Gastroesophageal sphincter (tissue), 4 donors: ENCODE data around the gene RASSF6. TPM values are rescaled to one million over a fixed set of nuclear protein-coding genes. Genes with fewer than 3 reads are reported as not detected.
A peak's percentile ranks its signal among the peaks of the same experiment; 100 is the strongest.
"Not testable (repeated sequence)": the region's sequence is repeated elsewhere in the genome, so short reads cannot be mapped to it uniquely, and the experiment has no call there.

Experiments
- ATAC-seq: fragments of 150-250 bp; one replicate; pipeline ENCODE4 v1.9.1; 2016; ENCODE audit warnings: mild to moderate bottlenecking, moderate library complexity
- H3K27ac ChIP-seq, 4 donors: fragments of 200-600 bp; sonication (generic) in 3 of 4; 1 replicate in 3 of 4; 2 replicates in 1 of 4; pipeline ENCODE4 v1.5.1; 2016 to 2019
- H3K27me3 ChIP-seq: fragments of 200-600 bp; sonication (generic); one replicate; pipeline ENCODE4 v1.5.1; 2019
- H3K36me3 ChIP-seq, 2 donors: fragments of 200-600 bp; sonication (generic); one replicate each; pipeline ENCODE4 v1.5.1; 2019; ENCODE audit warnings: control low read depth in 1 of 2
- H3K4me1 ChIP-seq, 3 donors: fragments of 200-600 bp; sonication (generic); 1 replicate in 2 of 3; 2 replicates in 1 of 3; pipeline ENCODE4 v1.5.1; 2016 to 2019; ENCODE audit warnings: control low read depth in 2 of 3
- H3K4me3 ChIP-seq, 2 donors: fragments of 200-600 bp; sonication (generic); one replicate each; pipeline ENCODE4 v1.5.1; 2019; ENCODE audit warnings: mild to moderate bottlenecking in 1 of 2, moderate library complexity in 1 of 2
- H3K9me3 ChIP-seq, 3 donors: fragments of 200-600 bp; sonication (generic); one replicate each; pipeline ENCODE4 v1.5.1; 2017 to 2019; ENCODE audit warnings: control low read depth in 2 of 3
- EP300 ChIP-seq: sonication (generic); formaldehyde crosslinking; IDR thresholded peaks from one replicate; pipeline ENCODE4 v1.6.1; 2017; ENCODE audit warnings: antibody characterized with exemption, mild to moderate bottlenecking
- POLR2A ChIP-seq, 2 donors: fragments of 450-650 bp; IDR thresholded peaks; one replicate each; pipeline ENCODE4 v1.6.1; 2017; ENCODE audit warnings: antibody characterized with exemption in 2 of 2, mild to moderate bottlenecking in 2 of 2, moderate library complexity in 1 of 2
- POLR2AphosphoS5 ChIP-seq: sonication (generic); formaldehyde crosslinking; IDR thresholded peaks from one replicate; pipeline ENCODE4 v1.6.1; 2017; ENCODE audit warnings: antibody characterized with exemption
- WGBS, 2 donors: methylation state at CpG; one replicate each; pipeline ENCODE4 v1.1.5; 2018; ENCODE audit warnings: low coverage in 1 of 2; 5-methylcytosine and 5-hydroxymethylcytosine counted together
- total RNA-seq, 4 donors: library from RNA; depleted of rRNA; stranded (reverse); fragments of >200 nt; gene quantifications; one replicate each; pipeline ENCODE4 v1.1.0, GENCODE V29; 2016
- TF ChIP-seq, protein P1 (sequence below), 4 experiments: fragments of 200-600 bp in 2 of 4; fragments of 450-650 bp in 2 of 4; sonication (generic) in 1 of 4; IDR thresholded peaks; one replicate each; pipeline ENCODE4 v1.5.1; 2017 to 2019; ENCODE audit warnings: antibody characterized with exemption in 4 of 4, mild to moderate bottlenecking in 2 of 4, moderate library complexity in 2 of 4

RASSF6 gene
- total RNA-seq, 4 donors from 2014 or later: 0.15 to 3.8 (median 0.50) TPM

DNA sequence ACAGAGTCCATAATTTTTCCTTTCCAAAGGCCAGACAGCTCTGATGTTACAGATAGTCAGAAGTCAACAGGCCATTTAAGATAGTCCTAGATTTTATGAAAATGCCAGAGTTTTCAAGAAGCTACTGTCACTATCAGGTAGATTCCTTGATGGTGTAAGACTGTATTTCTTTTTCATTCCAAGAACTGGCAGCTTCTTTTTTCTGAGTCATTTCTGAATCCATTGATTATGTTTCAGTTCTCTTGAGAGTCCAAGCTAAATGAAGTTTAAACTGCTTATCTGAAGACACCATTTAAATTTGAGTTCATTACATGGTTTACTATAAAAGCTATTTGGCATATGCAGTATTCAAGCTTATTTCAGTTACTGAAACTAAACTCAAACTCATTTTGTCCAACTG is 44.6 kb downstream of the RASSF6 start:
- H3K4me3 ChIP-seq: no peak overlapping the region
- no peaks in the 10 kb centered on the region for H3K9me3 ChIP-seq
- H3K27me3 ChIP-seq: no peaks in the 10 kb centered on the region
- TF ChIP-seq EP300: no peak
- TF ChIP-seq, protein P1, sequence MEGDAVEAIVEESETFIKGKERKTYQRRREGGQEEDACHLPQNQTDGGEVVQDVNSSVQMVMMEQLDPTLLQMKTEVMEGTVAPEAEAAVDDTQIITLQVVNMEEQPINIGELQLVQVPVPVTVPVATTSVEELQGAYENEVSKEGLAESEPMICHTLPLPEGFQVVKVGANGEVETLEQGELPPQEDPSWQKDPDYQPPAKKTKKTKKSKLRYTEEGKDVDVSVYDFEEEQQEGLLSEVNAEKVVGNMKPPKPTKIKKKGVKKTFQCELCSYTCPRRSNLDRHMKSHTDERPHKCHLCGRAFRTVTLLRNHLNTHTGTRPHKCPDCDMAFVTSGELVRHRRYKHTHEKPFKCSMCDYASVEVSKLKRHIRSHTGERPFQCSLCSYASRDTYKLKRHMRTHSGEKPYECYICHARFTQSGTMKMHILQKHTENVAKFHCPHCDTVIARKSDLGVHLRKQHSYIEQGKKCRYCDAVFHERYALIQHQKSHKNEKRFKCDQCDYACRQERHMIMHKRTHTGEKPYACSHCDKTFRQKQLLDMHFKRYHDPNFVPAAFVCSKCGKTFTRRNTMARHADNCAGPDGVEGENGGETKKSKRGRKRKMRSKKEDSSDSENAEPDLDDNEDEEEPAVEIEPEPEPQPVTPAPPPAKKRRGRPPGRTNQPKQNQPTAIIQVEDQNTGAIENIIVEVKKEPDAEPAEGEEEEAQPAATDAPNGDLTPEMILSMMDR (IDR thresholded peaks at IDR 0.05): no peak
- TF ChIP-seq POLR2A (IDR thresholded peaks at IDR 0.05): no peak
- no peak for TF ChIP-seq POLR2AphosphoS5
- H3K4me1 ChIP-seq: no peaks in the 10 kb centered on the region
- H3K36me3 ChIP-seq: no peaks in the 10 kb centered on the region
- no peak for ATAC-seq
- no peak overlapping the region for H3K27ac ChIP-seq

DNA sequence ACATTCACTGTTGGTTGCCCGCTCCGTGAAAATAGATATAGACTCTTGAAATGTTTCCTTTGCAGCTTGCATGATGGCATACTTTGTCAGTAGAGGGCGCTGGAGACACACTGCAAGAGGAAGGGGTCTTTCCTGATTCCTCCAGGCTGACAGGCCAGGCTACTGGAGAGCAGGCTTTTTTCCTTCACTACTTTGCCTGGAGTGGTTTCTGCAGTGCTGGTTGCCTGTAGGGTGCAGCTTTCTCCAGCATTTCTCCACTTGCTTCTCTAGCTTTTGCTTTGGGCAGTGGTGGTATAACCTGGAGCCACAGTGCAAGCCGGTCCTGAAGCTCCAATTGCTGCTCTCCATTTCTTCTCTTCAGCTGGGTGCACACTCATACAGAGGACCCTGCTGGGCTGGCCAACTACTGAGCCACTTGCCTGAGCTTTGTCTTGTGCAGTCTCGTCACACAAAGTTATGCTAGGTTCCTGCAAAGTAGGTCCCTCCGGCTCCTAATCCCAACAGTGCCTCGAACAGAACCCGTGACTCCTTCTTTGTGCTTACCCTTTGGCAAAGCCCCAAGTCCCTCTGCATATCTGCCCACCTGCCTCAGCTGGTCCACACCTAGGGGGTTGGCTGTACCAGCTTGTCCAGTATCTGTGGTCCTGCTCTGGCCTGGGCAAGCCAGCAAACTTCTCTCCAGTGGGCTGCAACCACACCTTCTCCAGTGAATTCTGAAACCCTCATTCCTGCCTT is 46.3 kb downstream of the RASSF6 start:
- 62% methylated on average over 6 to 7 of the region's 8 CpGs for WGBS, 2 donors
- H3K4me3 ChIP-seq: no peak overlapping the region
- ATAC-seq: peak; percentile 48

DNA sequence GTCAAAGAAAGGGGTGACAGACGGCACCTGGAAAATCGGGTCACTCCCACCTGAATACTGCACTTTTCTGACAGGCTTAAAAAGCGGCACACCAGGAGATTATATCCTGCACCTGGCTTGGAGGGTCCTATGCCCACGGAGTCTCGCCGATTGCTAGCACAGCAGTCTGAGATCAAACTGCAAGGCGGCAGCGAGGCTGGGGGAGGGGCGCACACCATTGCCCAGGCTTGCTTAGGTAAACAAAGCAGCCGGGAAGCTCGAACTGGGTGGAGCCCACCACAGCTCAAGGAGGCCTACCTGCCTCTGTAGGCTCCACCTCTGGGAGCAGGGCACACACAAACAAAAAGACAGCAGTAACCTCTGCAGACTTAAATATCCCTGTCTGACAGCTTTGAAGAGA is 69.4 kb downstream of the RASSF6 start:
- WGBS, 2 donors: 100% methylated on average over 2 of the region's 11 CpGs
- not testable (repeated sequence) for ATAC-seq, H3K27me3 ChIP-seq, H3K4me3 ChIP-seq, H3K36me3 ChIP-seq, H3K9me3 ChIP-seq, H3K27ac ChIP-seq, H3K4me1 ChIP-seq

More for the DNA sequence above, 46.3 kb downstream of the RASSF6 start:
- H3K9me3 ChIP-seq: no peaks in the 10 kb centered on the region
- no peak overlapping the region for H3K27ac ChIP-seq
- TF ChIP-seq POLR2AphosphoS5 (no peak), POLR2A (IDR thresholded peaks at IDR 0.05) (no peak)
- TF ChIP-seq, protein P1 (IDR thresholded peaks at IDR 0.05): peak in 3 of 4 experiments; percentile 44 to 76 (median 48)
- no peaks in the 10 kb centered on the region for H3K36me3 ChIP-seq
- no peaks in the 10 kb centered on the region for H3K27me3 ChIP-seq
- no peaks in the 10 kb centered on the region for H3K4me1 ChIP-seq

DNA sequence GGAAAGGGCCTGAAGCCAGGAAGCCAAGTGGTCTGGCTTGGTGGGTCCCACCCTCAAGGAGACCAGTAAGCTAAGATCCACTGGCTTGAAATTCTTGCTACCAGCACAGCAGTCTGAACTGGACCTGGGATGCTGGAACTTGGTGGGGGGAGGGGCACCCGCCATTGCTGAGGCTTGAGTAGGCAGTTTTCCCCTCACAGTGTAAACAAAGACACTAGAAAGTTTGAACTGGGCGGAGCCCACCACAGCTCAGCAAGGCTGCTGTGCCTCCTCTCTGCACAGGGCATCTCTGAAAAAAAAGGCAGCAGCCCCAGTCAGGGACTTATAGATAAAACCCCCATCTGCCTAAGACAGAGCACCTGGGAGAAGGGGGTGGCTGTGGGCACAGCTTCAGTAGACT is 75.6 kb downstream of the RASSF6 start:
- no peak overlapping the region for H3K27ac ChIP-seq
- ATAC-seq: no peak
- H3K36me3 ChIP-seq: no peaks in the 10 kb centered on the region
- H3K27me3 ChIP-seq: no peaks in the 10 kb centered on the region
- TF ChIP-seq POLR2A (IDR thresholded peaks at IDR 0.05): no peak
- TF ChIP-seq EP300: no peak
- TF ChIP-seq, protein P1 (IDR thresholded peaks at IDR 0.05): no peak
- TF ChIP-seq POLR2AphosphoS5: no peak
- no CpG with 5 or more reads among the region's 2 CpGs for WGBS, 2 donors
- no peaks in the 10 kb centered on the region for H3K9me3 ChIP-seq
- no peak overlapping the region for H3K4me3 ChIP-seq
- no peaks in the 10 kb centered on the region for H3K4me1 ChIP-seq

DNA sequence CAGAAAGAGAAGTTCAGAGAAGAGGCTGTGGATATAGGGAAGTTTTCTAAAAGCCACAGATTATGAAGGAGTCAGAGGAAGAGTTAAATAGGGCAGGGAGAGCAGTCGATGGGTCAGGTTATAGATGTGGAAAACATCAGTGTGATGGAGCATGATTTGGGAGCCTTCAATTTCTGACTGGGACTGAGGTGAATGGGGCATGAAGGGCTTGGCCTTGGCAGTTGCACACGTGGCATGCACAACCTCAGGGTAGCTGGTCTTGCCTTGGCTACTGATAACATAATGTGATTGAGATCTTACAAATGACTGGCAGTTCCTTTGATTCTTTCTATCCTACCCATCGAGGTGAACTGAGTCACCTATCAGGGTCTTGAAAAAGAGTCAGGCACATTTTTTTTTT is 79.0 kb downstream of the RASSF6 start:
- Histone ChIP-seq H3K27ac (no peak overlapping the region), H3K4me3 (no peak overlapping the region), H3K36me3 (no peaks in the 10 kb centered on the region), H3K4me1 (no peaks in the 10 kb centered on the region), H3K27me3 (no peaks in the 10 kb centered on the region), H3K9me3 (no peaks in the 10 kb centered on the region)
- 58 to 74% methylated on average over 2 to 3 of the region's 3 CpGs for WGBS, 2 donors
- TF ChIP-seq, protein P1 (IDR thresholded peaks at IDR 0.05): no peak
- TF ChIP-seq EP300 (no peak), POLR2AphosphoS5 (no peak), POLR2A (IDR thresholded peaks at IDR 0.05) (no peak)
- ATAC-seq: no peak
